Esophagus muscularis mucosa (tissue), 4 donors: ENCODE data around the gene TERF2IP. TPM values are rescaled to one million over a fixed set of nuclear protein-coding genes. Genes with fewer than 3 reads are reported as not detected.

Source experiments
- DNase-seq: peaks from one replicate; pipeline ENCODE4 v3.0.0-alpha.2; 2017; ENCODE audit errors: extremely low spot score
- H3K27ac ChIP-seq, 4 donors: fragments of 200-600 bp; sonication (generic); replicated peaks in 1 of 4; 1 replicate in 3 of 4; 2 replicates in 1 of 4; pipeline ENCODE4 v1.5.1; 2016 to 2019; ENCODE audit warnings: mild to moderate bottlenecking in 1 of 4
- H3K27me3 ChIP-seq, 4 donors: fragments of 200-600 bp; sonication (generic); one replicate each; pipeline versions ENCODE4 v1.5.1 to v1.6.0; 2016 to 2019
- H3K36me3 ChIP-seq, 4 donors: fragments of 200-600 bp; sonication (generic); one replicate each; pipeline ENCODE4 v1.5.1; 2016 to 2019
- H3K4me1 ChIP-seq, 4 donors: fragments of 200-600 bp; sonication (generic); one replicate each; pipeline ENCODE4 v1.5.1; 2016 to 2019
- H3K4me3 ChIP-seq, 4 donors: fragments of 200-600 bp; sonication (generic); 1 replicate in 2 of 4; 2 replicates in 2 of 4; pipeline ENCODE4 v1.5.1; 2016 to 2019; ENCODE audit warnings: mild to moderate bottlenecking in 4 of 4, moderate library complexity in 1 of 4
- H3K9me3 ChIP-seq, 4 donors: fragments of 200-600 bp; sonication (generic); 1 replicate in 3 of 4; 2 replicates in 1 of 4; pipeline ENCODE4 v1.5.1; 2016 to 2019
- CTCF ChIP-seq, 3 experiments: fragments of 200-600 bp in 2 of 3; fragments of 450-650 bp in 1 of 3; sonication (generic) in 2 of 3; IDR thresholded peaks; one replicate each; pipeline ENCODE4 v1.5.1; 2017 to 2019; ENCODE audit warnings: antibody characterized with exemption in 3 of 3, mild to moderate bottlenecking in 2 of 3, moderate library complexity in 1 of 3
- EP300 ChIP-seq: sonication (generic); formaldehyde crosslinking; IDR thresholded peaks from one replicate; pipeline ENCODE4 v1.6.1; 2017; ENCODE audit warnings: antibody characterized with exemption
- POLR2A ChIP-seq: fragments of 450-650 bp; IDR thresholded peaks from one replicate; pipeline ENCODE4 v1.6.1; 2017; ENCODE audit warnings: antibody characterized with exemption, moderate library complexity, mild to moderate bottlenecking, low read depth
- POLR2AphosphoS5 ChIP-seq, 2 donors: sonication (generic); formaldehyde crosslinking; IDR thresholded peaks; one replicate each; pipeline ENCODE4 v1.6.1; 2017; ENCODE audit warnings: antibody characterized with exemption in 2 of 2
- WGBS: methylation state at CpG from one replicate; pipeline ENCODE4 v1.1.5; 2018; 5-methylcytosine and 5-hydroxymethylcytosine counted together
- intact Hi-C: fragments of 100-400 bp; cut with DNase I; formaldehyde crosslinking; loops from one replicate; pipeline ENCODE4 v1.15.1; 2023
- total RNA-seq, 4 donors: library from RNA; depleted of rRNA; stranded (reverse); fragments of >200 nt; gene quantifications; one replicate each; pipeline versions ENCODE4 v1.1.0 to v1.2.1, GENCODE V29; 2016

The TERF2IP gene
- total RNA-seq, 4 donors from 2014 or later, result 62.3 to 83.7 (median 64.1) TPM

GRCh38 chr16:75640598-75640997, 7.0 kb upstream of the TERF2IP start:
- no peak for DNase-seq
- Histone ChIP-seq H3K27ac (no peak overlapping the region), H3K9me3 (no peaks in the 10 kb centered on the region), H3K4me1 (peaks cover 14 to 28% (median 18%) of the 10 kb centered on the region in 4 donors), H3K36me3 (peaks cover 60 to 95% (median 75%) of the 10 kb centered on the region in 4 donors), H3K27me3 (no peaks in the 10 kb centered on the region), H3K4me3 (no peak overlapping the region)
- intact Hi-C loops, result loop anchor here (10.0 kb wide), 1 partner anchor 86 kb away; the partner anchor contains the start of gene TMEM231
- WGBS, result 80% methylated on average over 6 of the region's 6 CpGs
- no peak for TF ChIP-seq POLR2AphosphoS5 (IDR thresholded peaks at IDR 0.05)
- TF ChIP-seq CTCF (IDR thresholded peaks at IDR 0.05), result no peak
- TF ChIP-seq EP300, result no peak
- no peak for TF ChIP-seq POLR2A

- H3K36me3 ChIP-seq, result peaks cover 22 to 57% (median 38%) of the 10 kb centered on the region in 4 donors
- no peaks in the 10 kb centered on the region for H3K27me3 ChIP-seq
- H3K4me1 ChIP-seq, result peaks cover 26 to 43% (median 30%) of the 10 kb centered on the region in 4 donors
- 91% methylated on average over 5 of the region's 7 CpGs for WGBS
- no peak overlapping the region for H3K27ac ChIP-seq
- intact Hi-C loops, result loop anchor here (10.0 kb wide), 1 partner anchor 90 kb away; the partner anchor contains the start of gene TMEM231
- TF ChIP-seq POLR2A (no peak), CTCF (IDR thresholded peaks at IDR 0.05) (no peak), POLR2AphosphoS5 (IDR thresholded peaks at IDR 0.05) (no peak), EP300 (no peak)
- DNase-seq, result no peak
- H3K4me3 ChIP-seq, result no peak overlapping the region
- no peaks in the 10 kb centered on the region for H3K9me3 ChIP-seq
These were observed 3.1 kb upstream of the TERF2IP start for GRCh38 chr16:75644240-75645012.

- H3K27ac ChIP-seq, result peak overlapping the region; percentile 92 to 99 (median 96)
- intact Hi-C loops, result loop anchor here (10.0 kb wide), 1 partner anchor 92 kb away; the partner anchor contains the start of gene TMEM231
These were observed 471 bp upstream of the TERF2IP start for GRCh38 chr16:75647112-75647491.

GRCh38 chr16:75648265-75649076, 898 bp downstream of the TERF2IP start:
- Histone ChIP-seq H3K27me3 (no peaks in the 10 kb centered on the region), H3K4me1 (peaks cover 62 to 76% (median 67%) of the 10 kb centered on the region in 4 donors), H3K4me3 (peak overlapping the region; percentile 72 to 96 (median 90)), H3K27ac (peak overlapping the region; percentile 92 to 99 (median 96)), H3K36me3 (peaks cover 0 to 22% (median 9%) of the 10 kb centered on the region in 4 donors), H3K9me3 (no peaks in the 10 kb centered on the region)
- under 1% methylated on average over 34 of the region's 62 CpGs for WGBS
- TF ChIP-seq POLR2AphosphoS5 (IDR thresholded peaks at IDR 0.05), result peak; percentile 15 to 81
- no peak for TF ChIP-seq POLR2A
- no peak for TF ChIP-seq EP300
- intact Hi-C loops, result loop anchor here (10.0 kb wide), 1 partner anchor 94 kb away; the partner anchor contains the start of gene TMEM231
- DNase-seq, result peak; percentile 96

More at GRCh38 chr16:75647112-75647491, 471 bp upstream of the TERF2IP start:
- no peak for DNase-seq
- TF ChIP-seq CTCF (IDR thresholded peaks at IDR 0.05) (no peak), POLR2A (no peak), POLR2AphosphoS5 (IDR thresholded peaks at IDR 0.05) (no peak), EP300 (no peak)
- H3K4me1 ChIP-seq, result peaks cover 48 to 69% (median 53%) of the 10 kb centered on the region in 4 donors
- no peaks in the 10 kb centered on the region for H3K9me3 ChIP-seq
- 0% methylated on average over 12 of the region's 18 CpGs for WGBS
- no peaks in the 10 kb centered on the region for H3K27me3 ChIP-seq
- H3K36me3 ChIP-seq, result peaks cover 0 to 33% (median 14%) of the 10 kb centered on the region in 4 donors
- peak overlapping the region; percentile 72 to 96 (median 90) for H3K4me3 ChIP-seq
